CD14-positive monocyte (primary cell): ENCODE data around the gene TRIOBP. TPM values are rescaled to one million over a fixed set of nuclear protein-coding genes. Genes with fewer than 3 reads are reported as not detected.

Experiments
- DNase-seq, 3 donors: peaks; one replicate each; pipeline ENCODE4 v3.0.0-alpha.2; 2011 to 2022
- H2AFZ ChIP-seq: 2 replicates; pipeline ENCODE4 v1.6.0; 2012; ENCODE audit warnings: mild to moderate bottlenecking, low read depth, low read length, inconsistent platforms; ENCODE audit not compliant: insufficient read depth, poor library complexity, severe bottlenecking
- H3K27ac ChIP-seq, 2 donors: 1 replicate in 1 of 2; 2 replicates in 1 of 2; pipeline ENCODE4 v1.5.1; 2012 to 2013; ENCODE audit warnings: low read length in 2 of 2, control low read depth in 1 of 2, inconsistent platforms in 1 of 2, low read depth in 1 of 2, mild to moderate bottlenecking in 1 of 2
- H3K27me3 ChIP-seq, 2 donors: one replicate each; pipeline versions ENCODE4 v1.6.0 to v1.6.1; 2011 to 2013; ENCODE audit warnings: low read length in 2 of 2; ENCODE audit not compliant: control insufficient read depth in 2 of 2, insufficient read depth in 2 of 2
- H3K36me3 ChIP-seq, 2 donors: replicated peaks in 1 of 2; 1 replicate in 1 of 2; 2 replicates in 1 of 2; pipeline versions ENCODE4 v1.5.1 to v1.6.1; 2012 to 2013; ENCODE audit warnings: low read length in 2 of 2, control low read depth in 1 of 2, inconsistent platforms in 1 of 2, mild to moderate bottlenecking in 1 of 2; ENCODE audit not compliant: insufficient read depth in 2 of 2, control insufficient read depth in 1 of 2
- H3K4me1 ChIP-seq, 2 donors: 1 replicate in 1 of 2; 2 replicates in 1 of 2; pipeline versions ENCODE4 v1.5.1 to v1.6.1; 2012 to 2013; ENCODE audit warnings: low read length in 2 of 2, control low read depth in 1 of 2, inconsistent platforms in 1 of 2, mild to moderate bottlenecking in 1 of 2, moderate library complexity in 1 of 2; ENCODE audit not compliant: insufficient read depth in 2 of 2, control insufficient read depth in 1 of 2
- H3K4me2 ChIP-seq: replicated peaks from 2 replicates; pipeline ENCODE3; 2012; ENCODE audit warnings: low read length, moderate library complexity, mild to moderate bottlenecking; ENCODE audit not compliant: poor library complexity, severe bottlenecking; ENCODE audit errors: extremely low read depth
- H3K4me3 ChIP-seq, 3 experiments: fragments of 200-600 bp in 1 of 3; sonication (generic) in 1 of 3; replicated peaks in 1 of 3; 1 replicate in 2 of 3; 2 replicates in 1 of 3; pipeline ENCODE4 v1.5.1; 2011 to 2013; ENCODE audit warnings: low read length in 3 of 3, mild to moderate bottlenecking in 3 of 3, control low read depth in 2 of 3, low read depth in 2 of 3, inconsistent platforms in 1 of 3, moderate library complexity in 1 of 3
- H3K79me2 ChIP-seq: 2 replicates; pipeline ENCODE4 v1.6.0; 2012; ENCODE audit warnings: mild to moderate bottlenecking, control low read depth, inconsistent platforms, low read length, moderate library complexity; ENCODE audit not compliant: insufficient read depth
- H3K9ac ChIP-seq: 2 replicates; pipeline ENCODE4 v1.6.0; 2017; ENCODE audit warnings: low read length, mild to moderate bottlenecking; ENCODE audit not compliant: insufficient read depth, poor library complexity, severe bottlenecking
- H3K9me3 ChIP-seq, 2 donors: replicated peaks in 1 of 2; 1 replicate in 1 of 2; 2 replicates in 1 of 2; pipeline versions ENCODE4 v1.5.1 to v1.6.1; 2012 to 2013; ENCODE audit warnings: low read length in 2 of 2, control low read depth in 1 of 2; ENCODE audit not compliant: control insufficient read depth in 1 of 2, insufficient read depth in 1 of 2
- H4K20me1 ChIP-seq: 2 replicates; pipeline ENCODE4 v1.6.0; 2012; ENCODE audit warnings: mild to moderate bottlenecking, low read length, control low read depth, moderate library complexity; ENCODE audit not compliant: insufficient read depth
- H3K27ac Mint-ChIP-seq, 7 donors: one replicate each; pipeline ENCODE4 v1.8.0; 2020; ENCODE audit warnings: mild to moderate bottlenecking in 7 of 7, mixed read lengths in 7 of 7, moderate library complexity in 6 of 7, inconsistent platforms in 2 of 7
- H3K27me3 Mint-ChIP-seq, 3 donors: one replicate each; pipeline ENCODE4 v1.8.0; 2021 to 2022; ENCODE audit warnings: low read depth in 3 of 3, mild to moderate bottlenecking in 3 of 3, mixed read lengths in 3 of 3, moderate library complexity in 3 of 3, inconsistent platforms in 1 of 3
- H3K36me3 Mint-ChIP-seq, 2 donors: one replicate each; pipeline ENCODE4 v1.8.0; 2020; ENCODE audit warnings: mixed read lengths in 2 of 2, inconsistent platforms in 1 of 2, mild to moderate bottlenecking in 1 of 2
- H3K4me1 Mint-ChIP-seq: one replicate; pipeline ENCODE4 v1.8.0; 2020; ENCODE audit warnings: mild to moderate bottlenecking, mixed read lengths
- H3K4me3 Mint-ChIP-seq, 2 donors: one replicate each; pipeline ENCODE4 v1.8.0; 2020; ENCODE audit warnings: mild to moderate bottlenecking in 2 of 2, mixed read lengths in 2 of 2, moderate library complexity in 1 of 2
- H3K9me3 Mint-ChIP-seq, 7 donors: one replicate each; pipeline ENCODE4 v1.8.0; 2020 to 2022; ENCODE audit warnings: mixed read lengths in 7 of 7, mild to moderate bottlenecking in 6 of 7, moderate library complexity in 6 of 7, inconsistent platforms in 2 of 7
- CTCF ChIP-seq: fragments of 200-600 bp; IDR thresholded peaks from one replicate; pipeline ENCODE4 v1.8.0; 2022; ENCODE audit warnings: antibody characterized with exemption, mild to moderate bottlenecking
- WGBS: methylation state at CpG from one replicate; pipeline ENCODE4 v1.1.5; 2013; ENCODE audit warnings: missing lambda C conversion rate; ENCODE audit not compliant: insufficient coverage; 5-methylcytosine and 5-hydroxymethylcytosine counted together
- intact Hi-C, 2 donors: fragments of 100-400 bp; cut with micrococcal nuclease; formaldehyde crosslinking; loops; one replicate each; pipeline versions ENCODE4 v1.15.0 to v1.15.1; 2023
- polyA plus RNA-seq, 3 donors: library from polyadenylated mRNA; depleted of rRNA in 1 of 3; unstranded in 2 of 3; stranded (reverse) in 1 of 3; fragments of 300-500 nt in 2 of 3; fragments of >200 nt in 1 of 3; fragmentation: Illumina TruSeq in 2 of 3; gene quantifications; 1 replicate in 2 of 3; 2 replicates in 1 of 3; pipeline ENCODE4 v1.2.3, GENCODE V29; 2012 to 2021

Gene TRIOBP
- polyA plus RNA-seq, 3 donors = 43.0 to 46.6 (median 44.7) TPM

DNA sequence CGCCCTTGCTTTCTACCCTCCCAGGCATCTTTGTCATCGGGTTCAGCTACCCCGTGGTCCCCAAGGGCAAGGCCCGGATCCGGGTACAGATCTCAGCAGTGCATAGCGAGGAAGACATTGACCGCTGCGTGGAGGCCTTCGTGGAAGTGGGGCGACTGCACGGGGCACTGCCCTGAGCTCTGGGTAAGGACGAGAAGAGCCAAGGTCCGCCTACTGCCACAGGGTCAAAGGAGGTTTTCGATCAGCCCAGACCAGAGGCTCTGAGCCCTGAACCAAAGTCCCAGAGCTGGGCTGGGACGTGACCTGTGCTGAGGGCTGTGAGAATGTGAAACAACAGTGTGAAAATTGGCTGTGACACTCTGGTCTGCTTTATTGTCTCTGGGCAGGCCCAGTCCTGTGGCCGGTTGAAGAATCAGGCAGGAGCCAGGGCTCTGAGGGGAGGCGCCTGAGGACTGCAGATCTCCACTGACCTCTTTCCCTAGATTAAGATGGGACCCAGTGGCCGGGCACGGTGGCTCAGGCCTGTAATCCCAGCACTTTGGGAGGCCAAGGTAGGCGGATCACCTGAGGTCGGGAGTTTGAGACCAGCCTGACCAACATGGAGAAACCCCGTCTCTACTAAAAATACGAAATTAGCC is 119.8 kb downstream of the TRIOBP start:
- Histone ChIP-seq H3K79me2 (no peaks in the 10 kb centered on the region), H3K4me3 (no peak overlapping the region), H3K9me3 (no peaks in the 10 kb centered on the region), H3K27ac (no peak overlapping the region), H3K9ac (no peak overlapping the region), H2AFZ (no peak overlapping the region), H3K4me2 (no peak overlapping the region), H4K20me1 (no peaks in the 10 kb centered on the region), H3K36me3 (no peaks in the 10 kb centered on the region), H3K4me1 (peaks cover 16 to 20% of the 10 kb centered on the region in 2 donors), H3K27me3 (peaks cover 7 to 27% of the 10 kb centered on the region in 2 donors)
- H3K36me3 Mint-ChIP-seq = no peaks in the 10 kb centered on the region
- H3K27me3 Mint-ChIP-seq = peaks cover 30 to 36% (median 34%) of the 10 kb centered on the region in 3 donors
- peaks cover 0 to 7% (median 0%) of the 10 kb centered on the region in 7 donors for H3K9me3 Mint-ChIP-seq
- intact Hi-C loops = loop anchor here (1.0 to 10.0 kb wide), 4 partner anchors 47 to 151 kb away; no protein-coding TSS in a partner anchor
- no peak for TF ChIP-seq CTCF
- no peak for DNase-seq
- peaks cover 17% of the 10 kb centered on the region for H3K4me1 Mint-ChIP-seq
- no peak overlapping the region for H3K4me3 Mint-ChIP-seq
- H3K27ac Mint-ChIP-seq = no peak overlapping the region
- WGBS = 97% methylated on average over 15 of the region's 23 CpGs

DNA sequence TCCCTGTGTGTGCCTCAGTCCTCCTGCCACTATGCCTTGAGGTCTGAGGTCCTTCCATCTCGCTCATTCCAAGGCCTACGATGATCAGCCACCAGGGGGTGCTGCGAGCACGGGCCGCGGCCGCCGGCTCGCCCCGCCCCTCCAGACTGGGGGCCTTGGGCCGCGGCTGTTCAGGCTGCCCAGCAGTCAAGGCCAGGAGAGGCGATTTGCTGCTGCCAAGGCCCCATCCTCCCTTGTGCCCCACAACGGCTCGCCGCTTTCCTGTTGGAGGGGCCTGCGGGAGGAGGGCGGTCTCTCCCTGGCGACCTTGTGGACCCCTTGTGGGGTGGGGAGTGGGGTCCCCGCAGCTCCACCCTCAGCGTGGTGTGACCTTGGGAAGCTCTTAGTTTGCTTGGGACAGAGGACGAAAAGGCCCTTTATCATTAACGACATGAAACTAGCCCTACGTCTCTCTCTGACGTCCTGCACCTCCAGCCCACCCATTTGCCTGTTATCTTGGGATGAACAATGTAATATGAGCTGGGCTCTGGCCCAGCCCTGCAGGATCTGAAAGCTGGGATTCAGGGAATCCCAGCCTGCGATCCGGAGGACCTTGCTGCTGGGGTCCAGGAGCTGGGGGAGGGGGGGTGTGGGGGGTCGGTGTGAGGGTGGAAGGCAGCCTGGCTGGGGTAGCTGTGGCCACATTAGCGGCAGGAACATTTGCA is 121.0 kb downstream of the TRIOBP start:
- H3K27me3 ChIP-seq = peaks cover 7 to 28% of the 10 kb centered on the region in 2 donors
- H3K4me1 Mint-ChIP-seq = peaks cover 20% of the 10 kb centered on the region
- no peaks in the 10 kb centered on the region for H3K36me3 Mint-ChIP-seq
- no peak overlapping the region for H3K27ac Mint-ChIP-seq
- peak; percentile 93 for TF ChIP-seq CTCF
- H3K4me1 ChIP-seq = peaks cover 16 to 20% of the 10 kb centered on the region in 2 donors
- peak overlapping the region; percentile 84 for H2AFZ ChIP-seq
- peaks cover 32 to 36% (median 34%) of the 10 kb centered on the region in 3 donors for H3K27me3 Mint-ChIP-seq
- no peaks in the 10 kb centered on the region for H4K20me1 ChIP-seq
- H3K4me2 ChIP-seq = peak overlapping the region; percentile 85
- H3K27ac ChIP-seq = no peak overlapping the region
- peak; percentile 68 to 74 (median 70) for DNase-seq
- H3K79me2 ChIP-seq = no peaks in the 10 kb centered on the region
- H3K36me3 ChIP-seq = no peaks in the 10 kb centered on the region
- no peaks in the 10 kb centered on the region for H3K9me3 ChIP-seq
- H3K4me3 Mint-ChIP-seq = peak overlapping the region; percentile 55 to 89
- peak overlapping the region; percentile 3 to 72 (median 10) for H3K4me3 ChIP-seq
- H3K9me3 Mint-ChIP-seq = peaks cover 0 to 7% (median 0%) of the 10 kb centered on the region in 7 donors
- 6% methylated on average over 16 of the region's 29 CpGs for WGBS
- intact Hi-C loops = loop anchor here (1.0 to 10.0 kb wide), 4 partner anchors 45 to 149 kb away; no protein-coding TSS in a partner anchor
- H3K9ac ChIP-seq = peak overlapping the region; percentile 57
